Measurements from ENCODE around the gene MSH6.

The MSH6 gene, protein sequence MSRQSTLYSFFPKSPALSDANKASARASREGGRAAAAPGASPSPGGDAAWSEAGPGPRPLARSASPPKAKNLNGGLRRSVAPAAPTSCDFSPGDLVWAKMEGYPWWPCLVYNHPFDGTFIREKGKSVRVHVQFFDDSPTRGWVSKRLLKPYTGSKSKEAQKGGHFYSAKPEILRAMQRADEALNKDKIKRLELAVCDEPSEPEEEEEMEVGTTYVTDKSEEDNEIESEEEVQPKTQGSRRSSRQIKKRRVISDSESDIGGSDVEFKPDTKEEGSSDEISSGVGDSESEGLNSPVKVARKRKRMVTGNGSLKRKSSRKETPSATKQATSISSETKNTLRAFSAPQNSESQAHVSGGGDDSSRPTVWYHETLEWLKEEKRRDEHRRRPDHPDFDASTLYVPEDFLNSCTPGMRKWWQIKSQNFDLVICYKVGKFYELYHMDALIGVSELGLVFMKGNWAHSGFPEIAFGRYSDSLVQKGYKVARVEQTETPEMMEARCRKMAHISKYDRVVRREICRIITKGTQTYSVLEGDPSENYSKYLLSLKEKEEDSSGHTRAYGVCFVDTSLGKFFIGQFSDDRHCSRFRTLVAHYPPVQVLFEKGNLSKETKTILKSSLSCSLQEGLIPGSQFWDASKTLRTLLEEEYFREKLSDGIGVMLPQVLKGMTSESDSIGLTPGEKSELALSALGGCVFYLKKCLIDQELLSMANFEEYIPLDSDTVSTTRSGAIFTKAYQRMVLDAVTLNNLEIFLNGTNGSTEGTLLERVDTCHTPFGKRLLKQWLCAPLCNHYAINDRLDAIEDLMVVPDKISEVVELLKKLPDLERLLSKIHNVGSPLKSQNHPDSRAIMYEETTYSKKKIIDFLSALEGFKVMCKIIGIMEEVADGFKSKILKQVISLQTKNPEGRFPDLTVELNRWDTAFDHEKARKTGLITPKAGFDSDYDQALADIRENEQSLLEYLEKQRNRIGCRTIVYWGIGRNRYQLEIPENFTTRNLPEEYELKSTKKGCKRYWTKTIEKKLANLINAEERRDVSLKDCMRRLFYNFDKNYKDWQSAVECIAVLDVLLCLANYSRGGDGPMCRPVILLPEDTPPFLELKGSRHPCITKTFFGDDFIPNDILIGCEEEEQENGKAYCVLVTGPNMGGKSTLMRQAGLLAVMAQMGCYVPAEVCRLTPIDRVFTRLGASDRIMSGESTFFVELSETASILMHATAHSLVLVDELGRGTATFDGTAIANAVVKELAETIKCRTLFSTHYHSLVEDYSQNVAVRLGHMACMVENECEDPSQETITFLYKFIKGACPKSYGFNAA (N-terminal part only)

GRCh38 chr2:47782671-47783485 is at the start of gene MSH6:
MSH6 (plus strand) TSS chr2:47783145; CDS start chr2:47783234, 89 bp downstream.
- DNase-seq: peak; percentile 76

DNA sequence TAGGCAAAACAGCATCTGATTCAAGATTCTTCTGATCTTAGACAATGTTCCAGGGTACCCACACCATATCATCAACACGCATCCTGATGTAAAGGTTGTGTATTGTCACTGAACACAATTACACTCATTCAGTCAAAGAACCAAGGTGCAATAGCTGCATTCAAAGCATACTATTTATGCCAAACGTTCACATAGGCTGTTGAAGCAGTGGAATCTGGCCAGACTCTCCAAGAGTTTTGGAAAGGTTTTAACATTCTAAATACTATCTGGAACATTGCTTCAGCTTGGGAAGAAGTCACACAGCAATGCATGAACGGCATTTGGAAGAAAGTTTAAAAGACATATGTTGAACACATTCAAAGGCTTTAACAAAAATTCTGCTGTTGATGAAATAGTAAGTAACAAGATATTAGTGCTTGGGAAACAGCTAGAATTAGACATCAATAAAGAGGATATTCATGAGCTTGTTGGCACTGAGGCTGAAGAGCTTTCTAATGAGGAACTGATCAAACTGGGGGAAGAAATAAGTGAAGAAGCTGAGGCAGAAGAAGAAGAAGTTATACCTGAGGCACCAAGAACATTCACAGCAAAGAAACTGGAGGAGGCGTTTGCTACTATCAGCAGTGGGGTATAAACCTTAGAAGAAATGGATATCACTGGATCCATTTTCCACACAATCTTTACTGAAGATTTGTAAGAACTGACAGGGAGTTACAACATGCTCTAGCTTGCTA is 47.6 kb upstream of the MSH6 start:
- DNase-seq: no peak

- DNase-seq: no peak
Observed at GRCh38 chr2:47735912-47736311, 47.0 kb upstream of the MSH6 start.

DNA sequence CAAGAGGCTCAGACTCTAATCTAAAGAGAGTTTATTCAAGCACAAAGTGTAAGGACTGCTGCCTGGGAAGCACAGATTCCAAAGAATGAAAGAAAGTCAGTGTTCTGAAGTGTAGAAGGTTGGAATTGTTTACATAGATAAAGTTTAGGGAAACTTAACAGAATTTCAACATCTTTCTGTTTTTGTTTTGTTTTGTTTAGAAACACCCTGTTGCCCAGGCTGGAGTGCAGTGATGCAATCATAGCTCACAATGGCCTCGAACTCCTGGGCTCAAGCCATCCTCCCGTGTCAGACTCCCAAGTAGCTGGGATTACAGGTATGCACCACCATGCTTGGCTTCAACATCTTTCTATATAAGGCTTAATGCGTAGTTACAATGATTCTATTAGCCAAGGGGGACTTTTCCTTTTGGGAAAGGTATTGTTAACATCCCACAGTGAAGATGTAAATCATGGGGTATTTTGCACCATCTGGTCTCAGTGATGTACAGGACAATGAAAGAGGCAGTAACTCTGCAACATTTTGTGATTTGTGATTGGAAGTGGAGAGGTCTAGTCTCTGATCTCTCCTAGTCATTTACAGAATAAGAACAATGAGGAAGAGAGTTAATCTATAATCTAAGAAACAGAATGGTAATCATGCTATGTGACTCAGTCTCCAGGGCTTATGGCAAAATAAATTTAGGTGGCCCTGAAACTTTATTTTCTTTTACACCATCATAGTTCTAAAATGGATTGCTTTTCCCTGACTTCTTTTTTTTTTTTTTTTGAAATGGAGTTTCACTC is 45.6 kb upstream of the MSH6 start:
- no peak for DNase-seq

- DNase-seq: no peak
Observed at GRCh38 chr2:47738331-47738730, 44.6 kb upstream of the MSH6 start.

DNA sequence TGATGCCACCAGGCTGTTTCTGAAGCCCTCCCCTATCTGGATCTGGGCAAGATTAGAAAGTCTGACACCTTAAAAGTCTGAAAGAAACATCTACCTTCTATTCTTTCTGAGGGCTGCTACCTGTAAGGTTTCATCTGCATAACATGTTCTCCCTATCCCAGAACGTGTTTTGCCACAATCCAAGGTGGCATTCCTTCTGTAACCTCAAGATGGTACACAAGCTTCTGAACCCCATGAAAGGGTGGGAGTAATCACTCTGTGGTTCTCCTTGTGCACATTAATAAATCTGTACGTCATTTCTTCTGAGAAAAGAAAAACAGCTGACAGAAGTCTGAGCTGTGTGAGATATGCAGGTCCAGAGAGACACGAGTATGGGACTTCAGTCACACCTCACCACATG is 41.8 kb upstream of the MSH6 start:
- DNase-seq: no peak

DNA sequence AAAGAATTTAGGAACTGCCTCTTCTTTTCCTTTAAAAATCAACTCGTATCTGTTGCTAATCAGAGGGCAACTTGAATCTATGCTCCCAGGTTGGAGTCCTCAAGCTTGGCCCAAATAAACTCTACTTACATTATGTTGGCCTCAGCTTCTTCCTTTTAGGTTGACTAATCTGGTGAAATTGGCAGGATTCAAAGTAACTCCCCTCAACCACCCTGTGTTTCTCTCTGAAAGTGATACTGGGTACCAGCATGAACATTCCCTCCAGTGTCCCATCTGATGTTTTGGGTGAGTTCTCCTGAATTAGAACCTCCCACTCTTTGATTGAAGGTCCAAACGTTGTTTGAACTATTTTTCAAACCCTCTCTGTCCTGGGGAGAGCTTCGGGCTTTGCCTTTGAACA is 41.3 kb upstream of the MSH6 start:
- no peak for DNase-seq

DNA sequence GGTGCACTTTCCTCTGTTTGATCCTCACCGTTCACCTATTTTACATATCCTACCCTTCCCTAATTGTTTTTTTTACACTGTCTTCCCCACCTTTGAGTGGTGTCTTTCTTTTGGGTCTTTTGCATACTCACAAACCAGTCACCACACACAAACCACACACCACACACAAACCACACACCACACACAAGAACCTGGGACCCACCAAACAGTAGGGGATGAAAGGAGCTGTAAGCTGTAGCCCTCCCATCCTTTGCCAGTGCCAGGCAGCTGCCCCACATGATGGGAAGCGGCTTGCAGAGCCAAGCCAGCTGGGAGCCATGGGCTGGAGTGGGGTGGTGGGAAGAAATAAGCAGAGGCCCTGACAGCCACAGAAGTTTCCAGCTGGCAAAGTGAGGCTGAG is 38.9 kb upstream of the MSH6 start:
- no peak for DNase-seq

- DNase-seq: no peak
Observed at GRCh38 chr2:47747878-47748277, 35.1 kb upstream of the MSH6 start.

- DNase-seq: no peak
Observed at GRCh38 chr2:47751856-47752414, 31.0 kb upstream of the MSH6 start.

DNA sequence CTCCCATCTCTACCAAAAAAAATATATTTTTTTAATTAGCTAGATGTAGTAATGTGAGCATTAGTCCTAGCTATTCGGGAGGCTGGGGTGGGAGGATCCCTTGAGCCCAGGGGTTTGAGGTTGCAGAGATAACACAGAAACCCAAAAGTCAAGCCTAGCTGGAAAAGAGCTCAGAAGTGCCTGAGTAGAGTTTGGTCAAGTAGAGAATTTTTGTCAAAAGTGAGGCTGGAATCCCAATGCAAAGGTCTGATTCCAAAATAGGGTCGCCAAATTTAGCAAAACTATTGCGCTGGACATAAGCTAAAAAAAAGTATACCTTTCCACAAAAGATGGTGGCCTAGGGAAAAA is 15.5 kb upstream of the MSH6 start:
- no peak for DNase-seq

- peak; percentile 19 for DNase-seq
Observed at GRCh38 chr2:47767880-47768609, 14.9 kb upstream of the MSH6 start.

DNA sequence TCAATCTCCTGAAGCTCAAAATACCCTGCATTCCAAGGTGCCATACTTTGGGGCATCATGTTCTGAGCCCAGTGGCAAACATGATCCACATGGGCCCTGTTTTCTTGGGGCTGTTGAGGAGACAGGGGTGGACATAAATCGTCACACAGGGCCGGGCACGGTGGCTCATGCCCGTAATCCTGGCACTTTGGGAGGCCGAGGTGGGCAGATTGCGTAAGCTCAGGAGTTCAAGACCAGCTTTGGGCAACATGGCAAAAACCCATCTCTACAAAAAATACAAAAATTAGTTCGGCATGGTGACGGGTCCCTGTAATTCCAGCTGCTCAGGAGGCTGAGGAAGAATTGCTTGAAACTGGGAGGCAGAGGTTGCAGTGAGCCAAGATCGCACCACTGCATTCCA is 13.6 kb upstream of the MSH6 start:
- no peak for DNase-seq

GRCh38 chr2:47771211-47771610 is 11.7 kb upstream of the MSH6 start:
- DNase-seq: peak; percentile 12

DNA sequence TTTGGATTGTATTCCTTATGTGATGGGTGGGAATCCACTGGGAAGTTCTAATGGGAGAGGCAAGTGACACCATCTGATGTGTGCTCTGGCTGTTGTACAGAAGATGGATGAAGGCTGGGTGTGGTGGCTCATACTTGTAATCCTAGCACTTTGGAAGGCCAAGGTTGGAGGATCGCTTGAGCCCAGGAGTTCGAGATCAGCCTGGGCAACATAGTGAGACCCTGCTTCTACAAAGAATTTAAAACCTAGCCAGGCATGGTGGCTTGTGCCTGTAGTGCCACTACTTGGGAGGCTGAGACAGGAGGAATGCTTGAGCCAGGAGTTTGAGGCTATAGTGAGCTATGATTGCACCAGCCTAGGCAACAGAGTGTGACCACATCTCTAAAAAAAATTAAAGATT is 10.6 kb upstream of the MSH6 start:
- DNase-seq: no peak

GRCh38 chr2:47774567-47774966 is 8.4 kb upstream of the MSH6 start:
- no peak for DNase-seq

DNA sequence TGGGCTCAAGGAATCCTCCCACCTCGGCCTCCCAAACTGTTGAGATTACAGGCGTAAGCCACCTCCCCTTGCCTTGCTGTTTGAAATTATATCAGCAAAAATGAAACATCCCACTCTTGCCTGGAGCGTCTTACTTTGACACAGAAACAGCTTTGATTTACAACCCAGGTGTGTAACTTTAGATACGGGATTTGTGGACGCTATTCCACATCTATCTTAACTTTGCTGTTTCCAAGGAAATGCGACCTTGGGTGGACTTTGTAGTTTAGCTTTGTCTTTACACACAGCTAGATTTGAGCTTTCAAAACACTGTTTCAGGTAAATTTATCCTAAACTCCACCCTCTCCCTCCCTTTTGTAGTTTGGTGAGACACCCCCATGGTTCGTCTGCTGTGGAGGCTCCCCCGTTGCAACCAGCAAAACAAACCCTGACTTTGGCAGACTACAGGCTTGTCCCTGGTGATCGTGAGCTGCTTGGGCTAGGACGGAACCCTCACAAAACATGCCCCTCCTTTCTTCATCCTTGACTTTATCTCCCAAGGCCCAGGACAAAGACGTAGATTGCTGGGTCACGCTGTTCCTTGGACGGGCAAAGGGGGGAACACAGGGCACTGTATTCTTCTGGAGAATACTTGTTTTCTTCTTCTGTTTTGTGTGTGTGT is 5.5 kb upstream of the MSH6 start:
- DNase-seq: no peak

- DNase-seq: no peak
Observed at GRCh38 chr2:47778698-47779425, 4.1 kb upstream of the MSH6 start.

GRCh38 chr2:47779426-47779790 is 3.5 kb upstream of the MSH6 start:
- DNase-seq: no peak

Data from NCI-H1694 treated with DMSO at 0.1 percent for 48 hours (cell line).